HepG2 (cell line): ENCODE data around the gene WNK2. TPM values are rescaled to one million over a fixed set of nuclear protein-coding genes. Genes with fewer than 3 reads are reported as not detected.

Experiments used
- ATAC-seq: fragments of 200-7000 bp; cut with Tn5 transposase; 3 replicates; pipeline ENCODE4 v1.9.1; 2020; ENCODE audit warnings: mild to moderate bottlenecking, moderate library complexity
- BruUV-seq: library from RNA; stranded (reverse); fragments of 400-500 nt; replicated peaks from 2 replicates; lab custom pipeline; 2021; lab: Mats Ljungman, UMichigan
- CTCF ChIA-PET: fragments of 300-600 bp; formaldehyde crosslinking; extraction: SDS; loops from one replicate; lab custom pipeline; 2021; ENCODE audit warnings: low total read pairs, inconsistent platforms, low intra/inter-chr PET ratio; lab: Yijun Ruan, JAX
- POLR2A ChIA-PET: fragments of 350-600 bp; sonication (Branson Sonifier 250); formaldehyde crosslinking; loops from one replicate; lab custom pipeline; 2020; ENCODE audit warnings: antibody characterized with exemption, inconsistent platforms; lab: Yijun Ruan, JAX
- DNase-seq: peaks from one replicate; pipeline ENCODE4 v3.0.0-alpha.2; 2015; ENCODE audit warnings: low spot score
- FAIRE-seq: peaks from 3 replicates; lab custom pipeline; 2011; peaks lifted over from hg19 to GRCh38; lab: Jason Lieb, UNC
- H2AFZ ChIP-seq: one replicate; pipeline ENCODE4 v1.6.1; 2011; ENCODE audit warnings: low read length, inconsistent platforms
- H3K27ac ChIP-seq: fragments of 300-600 bp; 3 replicates; pipeline ENCODE4 v1.8.0; 2011; ENCODE audit warnings: mixed run types, mild to moderate bottlenecking, mixed read lengths, low read length, inconsistent platforms; ENCODE audit not compliant: insufficient read depth; ENCODE audit errors: extremely low read length
- H3K27me3 ChIP-seq, 2 experiments: fragments of 200-600 bp in 1 of 2; 2 replicates in 1 of 2; 3 replicates in 1 of 2; pipeline versions ENCODE4 v1.6.0 to v1.8.0; 2011; ENCODE audit warnings: low read length in 2 of 2, mild to moderate bottlenecking in 2 of 2, moderate library complexity in 2 of 2, inconsistent platforms in 1 of 2; ENCODE audit not compliant: insufficient read depth in 2 of 2, control insufficient read depth in 1 of 2
- H3K36me3 ChIP-seq, 2 experiments: fragments of 200-600 bp in 1 of 2; replicated peaks in 1 of 2; 2 replicates in 1 of 2; 3 replicates in 1 of 2; pipeline versions ENCODE4 v1.5.1 to v1.8.0; 2011; ENCODE audit warnings: low read length in 2 of 2, inconsistent platforms in 1 of 2; ENCODE audit not compliant: insufficient read depth in 2 of 2, control insufficient read depth in 1 of 2
- H3K4me1 ChIP-seq: 2 replicates; pipeline ENCODE4 v1.5.1; 2012; ENCODE audit warnings: low read length, inconsistent platforms; ENCODE audit not compliant: insufficient read depth
- H3K4me2 ChIP-seq: 2 replicates; pipeline ENCODE4 v1.6.0; 2011; ENCODE audit warnings: low read depth, low read length, inconsistent platforms
- H3K4me3 ChIP-seq, 3 experiments: fragments of 200-600 bp in 1 of 3; sonication (generic), shearing (Covaris generic) in 1 of 3; replicated peaks in 1 of 3; 2 replicates each; pipeline ENCODE4 v1.5.1; 2011 to 2016; ENCODE audit warnings: low read length in 3 of 3, inconsistent platforms in 2 of 3, low read depth in 2 of 3, mild to moderate bottlenecking in 2 of 3, control low read depth in 1 of 3, mixed read lengths in 1 of 3; ENCODE audit not compliant: insufficient read depth in 1 of 3
- H3K79me2 ChIP-seq: one replicate; pipeline ENCODE4 v1.6.1; 2011; ENCODE audit warnings: low read length, inconsistent platforms; ENCODE audit not compliant: insufficient read depth
- H3K9ac ChIP-seq: 2 replicates; pipeline ENCODE4 v1.6.0; 2011; ENCODE audit warnings: mild to moderate bottlenecking, low read depth, low read length, inconsistent platforms; ENCODE audit not compliant: insufficient read depth
- H3K9me3 ChIP-seq: 2 replicates; pipeline ENCODE4 v1.5.1; 2012; ENCODE audit warnings: mild to moderate bottlenecking, low read length
- H4K20me1 ChIP-seq: 2 replicates; pipeline ENCODE4 v1.6.0; 2011; ENCODE audit warnings: inconsistent platforms, mild to moderate bottlenecking, low read length, moderate library complexity; ENCODE audit not compliant: insufficient read depth
- BCL6 ChIP-seq: IDR thresholded peaks from 2 replicates; pipeline ENCODE4 v1.6.1; 2016; ENCODE audit warnings: missing genetic modification reagents, missing compliant biosample characterization
- BORCS8-MEF2B ChIP-seq: sonication (generic); formaldehyde crosslinking; IDR thresholded peaks from 2 replicates; pipeline ENCODE4 v1.8.0; 2022; ENCODE audit warnings: mild to moderate bottlenecking, missing genetic modification reagents
- NONO ChIP-seq, 2 experiments: fragments of 450-650 bp in 1 of 2; sonication (generic) in 1 of 2; formaldehyde crosslinking in 1 of 2; IDR thresholded peaks in 1 of 2; conservative IDR thresholded peaks in 1 of 2; 2 replicates each; pipeline versions ENCODE4 v1.6.1 to v1.8.0; 2017 to 2022; ENCODE audit warnings: mild to moderate bottlenecking in 1 of 2, missing genetic modification reagents in 1 of 2, moderate library complexity in 1 of 2
- POLR2G ChIP-seq: fragments of 200-400 bp; formaldehyde crosslinking; IDR thresholded peaks from 2 replicates; pipeline ENCODE4 v1.6.1; 2018; ENCODE audit warnings: mild to moderate bottlenecking, low read depth, low read length, moderate library complexity
- ZBTB8A ChIP-seq: sonication (generic); formaldehyde crosslinking; IDR thresholded peaks from 2 replicates; pipeline ENCODE4 v1.4.0; 2020; ENCODE audit warnings: mild to moderate bottlenecking, low read depth, missing genetic modification reagents, borderline replicate concordance
- ZNF10 ChIP-seq: sonication (generic); formaldehyde crosslinking; IDR thresholded peaks from 2 replicates; pipeline ENCODE4 v1.4.0; 2020; ENCODE audit warnings: mild to moderate bottlenecking, low read depth, missing genetic modification reagents, borderline replicate concordance
- ZNF207 ChIP-seq: fragments of 450-650 bp; IDR thresholded peaks from 2 replicates; pipeline ENCODE4 v1.6.1; 2016; ENCODE audit warnings: antibody characterized with exemption, borderline replicate concordance
- ZNF367 ChIP-seq: sonication (generic); formaldehyde crosslinking; IDR thresholded peaks from 2 replicates; pipeline ENCODE4 v1.4.0; 2020; ENCODE audit warnings: missing genetic modification reagents, borderline replicate concordance
- ZNF451 ChIP-seq: sonication (generic); formaldehyde crosslinking; IDR thresholded peaks from 2 replicates; pipeline ENCODE4 v1.5.0; 2020; ENCODE audit warnings: mild to moderate bottlenecking, missing genetic modification reagents
- WGBS: methylation state at CpG from one replicate; pipeline ENCODE4 v1.1.6; 2017; ENCODE audit warnings: low lambda C conversion rate; 5-methylcytosine and 5-hydroxymethylcytosine counted together
- in situ Hi-C: cut with HindIII; loops from 2 replicates; pipeline ENCODE4 v1.10.0; 2017; ENCODE audit warnings: low pct_unique_long_range_greater_than_20kb; ENCODE audit not compliant: extremely low pct_ligation_motif_present
- intact Hi-C: fragments of 100-400 bp; cut with micrococcal nuclease; formaldehyde crosslinking; loops from one replicate; pipeline ENCODE4 v1.10.0; 2022; ENCODE audit not compliant: unreplicated experiment
- polyA plus RNA-seq, 8 experiments: library from polyadenylated mRNA; depleted of rRNA in 3 of 8; stranded (reverse) in 7 of 8; unstranded in 1 of 8; fragments of >200 nt; fragmentation: Illumina TruSeq in 4 of 8; extraction: Trizol in 4 of 8; gene quantifications; 2 replicates each; pipeline versions ENCODE4 v1.2.1 to v1.2.3, GENCODE V29; 2011 to 2016; ENCODE audit warnings: low read depth in 4 of 8, missing spikeins in 1 of 8, mixed read lengths in 1 of 8; ENCODE audit not compliant: insufficient read depth in 1 of 8
- total RNA-seq, 5 experiments: library from RNA; depleted of rRNA; stranded (reverse); fragments of >200 nt; fragmentation: Illumina TruSeq; extraction: Trizol; gene quantifications; 2 replicates each; pipeline ENCODE4 v1.2.3, GENCODE V29; 2016; ENCODE audit warnings: low read depth in 1 of 5
- TF ChIP-seq, protein P1 (sequence below): IDR thresholded peaks from 2 replicates; pipeline ENCODE4 v1.6.1; 2016; ENCODE audit warnings: low read depth, missing genetic modification reagents, missing compliant biosample characterization
- TF ChIP-seq, protein P2 (sequence below): sonication (generic); formaldehyde crosslinking; IDR thresholded peaks from 2 replicates; pipeline ENCODE4 v1.5.0; 2020; ENCODE audit warnings: missing genetic modification reagents
- TF ChIP-seq, protein P3 (sequence below): sonication (generic); formaldehyde crosslinking; IDR thresholded peaks from 2 replicates; pipeline ENCODE4 v1.4.0; 2020; ENCODE audit warnings: mild to moderate bottlenecking, missing genetic modification reagents, borderline replicate concordance

WNK2 gene
- total and polyA plus RNA-seq, 2 of the 13 experiments (the other 11 are each of a cell fraction or from before 2014, with no cell fraction given): 10.5 to 12.0 TPM

DNA sequence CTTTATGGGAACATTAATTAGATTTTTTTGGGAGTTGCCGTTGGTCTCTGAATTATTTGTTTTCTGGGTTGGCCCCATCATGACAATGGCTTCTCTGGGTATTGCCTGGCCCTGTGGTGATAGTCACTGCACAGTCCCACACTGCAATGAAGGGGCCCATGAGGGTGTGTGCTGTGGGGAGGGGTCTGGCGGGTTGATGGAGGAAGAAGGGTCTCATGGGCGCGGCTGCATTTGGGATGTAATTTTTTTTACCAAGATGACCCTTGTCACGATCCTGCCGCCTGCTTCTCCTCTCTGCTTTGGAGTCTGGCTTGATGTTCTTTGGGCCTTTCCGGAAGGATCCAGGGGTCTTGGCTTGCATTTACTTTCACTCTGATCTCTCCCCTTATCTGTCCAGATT lies 44.1 kb downstream of the WNK2 start (continued):
- TF ChIP-seq, protein P1, sequence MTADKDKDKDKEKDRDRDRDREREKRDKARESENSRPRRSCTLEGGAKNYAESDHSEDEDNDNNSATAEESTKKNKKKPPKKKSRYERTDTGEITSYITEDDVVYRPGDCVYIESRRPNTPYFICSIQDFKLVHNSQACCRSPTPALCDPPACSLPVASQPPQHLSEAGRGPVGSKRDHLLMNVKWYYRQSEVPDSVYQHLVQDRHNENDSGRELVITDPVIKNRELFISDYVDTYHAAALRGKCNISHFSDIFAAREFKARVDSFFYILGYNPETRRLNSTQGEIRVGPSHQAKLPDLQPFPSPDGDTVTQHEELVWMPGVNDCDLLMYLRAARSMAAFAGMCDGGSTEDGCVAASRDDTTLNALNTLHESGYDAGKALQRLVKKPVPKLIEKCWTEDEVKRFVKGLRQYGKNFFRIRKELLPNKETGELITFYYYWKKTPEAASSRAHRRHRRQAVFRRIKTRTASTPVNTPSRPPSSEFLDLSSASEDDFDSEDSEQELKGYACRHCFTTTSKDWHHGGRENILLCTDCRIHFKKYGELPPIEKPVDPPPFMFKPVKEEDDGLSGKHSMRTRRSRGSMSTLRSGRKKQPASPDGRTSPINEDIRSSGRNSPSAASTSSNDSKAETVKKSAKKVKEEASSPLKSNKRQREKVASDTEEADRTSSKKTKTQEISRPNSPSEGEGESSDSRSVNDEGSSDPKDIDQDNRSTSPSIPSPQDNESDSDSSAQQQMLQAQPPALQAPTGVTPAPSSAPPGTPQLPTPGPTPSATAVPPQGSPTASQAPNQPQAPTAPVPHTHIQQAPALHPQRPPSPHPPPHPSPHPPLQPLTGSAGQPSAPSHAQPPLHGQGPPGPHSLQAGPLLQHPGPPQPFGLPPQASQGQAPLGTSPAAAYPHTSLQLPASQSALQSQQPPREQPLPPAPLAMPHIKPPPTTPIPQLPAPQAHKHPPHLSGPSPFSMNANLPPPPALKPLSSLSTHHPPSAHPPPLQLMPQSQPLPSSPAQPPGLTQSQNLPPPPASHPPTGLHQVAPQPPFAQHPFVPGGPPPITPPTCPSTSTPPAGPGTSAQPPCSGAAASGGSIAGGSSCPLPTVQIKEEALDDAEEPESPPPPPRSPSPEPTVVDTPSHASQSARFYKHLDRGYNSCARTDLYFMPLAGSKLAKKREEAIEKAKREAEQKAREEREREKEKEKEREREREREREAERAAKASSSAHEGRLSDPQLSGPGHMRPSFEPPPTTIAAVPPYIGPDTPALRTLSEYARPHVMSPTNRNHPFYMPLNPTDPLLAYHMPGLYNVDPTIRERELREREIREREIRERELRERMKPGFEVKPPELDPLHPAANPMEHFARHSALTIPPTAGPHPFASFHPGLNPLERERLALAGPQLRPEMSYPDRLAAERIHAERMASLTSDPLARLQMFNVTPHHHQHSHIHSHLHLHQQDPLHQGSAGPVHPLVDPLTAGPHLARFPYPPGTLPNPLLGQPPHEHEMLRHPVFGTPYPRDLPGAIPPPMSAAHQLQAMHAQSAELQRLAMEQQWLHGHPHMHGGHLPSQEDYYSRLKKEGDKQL: no peak

DNA sequence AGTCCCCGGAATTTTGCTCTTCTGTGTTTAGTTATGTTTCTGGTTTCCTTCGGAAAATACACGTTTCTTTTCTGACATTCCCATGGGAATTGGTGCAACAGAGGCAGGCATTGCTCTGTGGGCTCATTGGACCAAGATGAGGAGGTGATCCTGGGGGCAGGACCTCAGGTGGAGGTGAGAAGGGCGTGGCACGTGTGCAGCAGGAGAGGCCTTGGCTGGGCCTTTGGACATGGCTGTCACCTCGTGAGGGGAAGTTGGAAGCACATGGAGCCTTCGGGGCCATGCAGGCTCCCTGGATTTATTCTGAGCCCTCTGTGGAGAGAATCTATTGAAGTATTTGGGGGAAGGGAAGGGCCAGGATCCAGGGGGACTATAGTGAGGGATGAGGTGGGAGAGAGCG lies 44.5 kb downstream of the WNK2 start:
- peaks cover 38% of the 10 kb centered on the region for H3K79me2 ChIP-seq
- no TSS peak for BruUV-seq
- peaks cover 13% of the 10 kb centered on the region; the same call in 1 of the 2 replicates for H4K20me1 ChIP-seq
- POLR2A ChIA-PET: no interaction called here
- no peak overlapping the region for H3K9ac ChIP-seq
- no peak for DNase-seq
- FAIRE-seq: no peak
- no peak for ATAC-seq
- H2AFZ ChIP-seq: no peak overlapping the region
- H3K36me3 ChIP-seq: peaks cover 10 to 34% of the 10 kb centered on the region in 2 experiments
- H3K4me1 ChIP-seq: peaks cover 18% of the 10 kb centered on the region
- in situ Hi-C loops: no loop called here
- no peak overlapping the region for H3K4me2 ChIP-seq
- H3K27ac ChIP-seq: no peak overlapping the region
- H3K9me3 ChIP-seq: no peaks in the 10 kb centered on the region
- no peak overlapping the region for H3K4me3 ChIP-seq
- intact Hi-C loops: no loop called here
- H3K27me3 ChIP-seq: no peaks in the 10 kb centered on the region
- CTCF ChIA-PET: no interaction called here
- 91% methylated on average over 8 of the region's 8 CpGs for WGBS
- TF ChIP-seq NONO (IDR thresholded peaks at IDR 0.05) (no peak), NONO (CRISPR knock-in tag; conservative IDR thresholded peaks at IDR 0.05) (no peak), ZNF10 (no peak), ZNF451 (CRISPR knock-in tag) (no peak), ZNF367 (no peak), ZNF207 (no peak), ZBTB8A (CRISPR knock-in tag) (no peak), BORCS8-MEF2B (CRISPR knock-in tag) (no peak), POLR2G (no peak), BCL6 (CRISPR knock-in tag) (no peak)
- TF ChIP-seq, protein P2, sequence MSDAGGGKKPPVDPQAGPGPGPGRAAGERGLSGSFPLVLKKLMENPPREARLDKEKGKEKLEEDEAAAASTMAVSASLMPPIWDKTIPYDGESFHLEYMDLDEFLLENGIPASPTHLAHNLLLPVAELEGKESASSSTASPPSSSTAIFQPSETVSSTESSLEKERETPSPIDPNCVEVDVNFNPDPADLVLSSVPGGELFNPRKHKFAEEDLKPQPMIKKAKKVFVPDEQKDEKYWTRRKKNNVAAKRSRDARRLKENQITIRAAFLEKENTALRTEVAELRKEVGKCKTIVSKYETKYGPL (CRISPR knock-in tag): no peak
- TF ChIP-seq, protein P3, sequence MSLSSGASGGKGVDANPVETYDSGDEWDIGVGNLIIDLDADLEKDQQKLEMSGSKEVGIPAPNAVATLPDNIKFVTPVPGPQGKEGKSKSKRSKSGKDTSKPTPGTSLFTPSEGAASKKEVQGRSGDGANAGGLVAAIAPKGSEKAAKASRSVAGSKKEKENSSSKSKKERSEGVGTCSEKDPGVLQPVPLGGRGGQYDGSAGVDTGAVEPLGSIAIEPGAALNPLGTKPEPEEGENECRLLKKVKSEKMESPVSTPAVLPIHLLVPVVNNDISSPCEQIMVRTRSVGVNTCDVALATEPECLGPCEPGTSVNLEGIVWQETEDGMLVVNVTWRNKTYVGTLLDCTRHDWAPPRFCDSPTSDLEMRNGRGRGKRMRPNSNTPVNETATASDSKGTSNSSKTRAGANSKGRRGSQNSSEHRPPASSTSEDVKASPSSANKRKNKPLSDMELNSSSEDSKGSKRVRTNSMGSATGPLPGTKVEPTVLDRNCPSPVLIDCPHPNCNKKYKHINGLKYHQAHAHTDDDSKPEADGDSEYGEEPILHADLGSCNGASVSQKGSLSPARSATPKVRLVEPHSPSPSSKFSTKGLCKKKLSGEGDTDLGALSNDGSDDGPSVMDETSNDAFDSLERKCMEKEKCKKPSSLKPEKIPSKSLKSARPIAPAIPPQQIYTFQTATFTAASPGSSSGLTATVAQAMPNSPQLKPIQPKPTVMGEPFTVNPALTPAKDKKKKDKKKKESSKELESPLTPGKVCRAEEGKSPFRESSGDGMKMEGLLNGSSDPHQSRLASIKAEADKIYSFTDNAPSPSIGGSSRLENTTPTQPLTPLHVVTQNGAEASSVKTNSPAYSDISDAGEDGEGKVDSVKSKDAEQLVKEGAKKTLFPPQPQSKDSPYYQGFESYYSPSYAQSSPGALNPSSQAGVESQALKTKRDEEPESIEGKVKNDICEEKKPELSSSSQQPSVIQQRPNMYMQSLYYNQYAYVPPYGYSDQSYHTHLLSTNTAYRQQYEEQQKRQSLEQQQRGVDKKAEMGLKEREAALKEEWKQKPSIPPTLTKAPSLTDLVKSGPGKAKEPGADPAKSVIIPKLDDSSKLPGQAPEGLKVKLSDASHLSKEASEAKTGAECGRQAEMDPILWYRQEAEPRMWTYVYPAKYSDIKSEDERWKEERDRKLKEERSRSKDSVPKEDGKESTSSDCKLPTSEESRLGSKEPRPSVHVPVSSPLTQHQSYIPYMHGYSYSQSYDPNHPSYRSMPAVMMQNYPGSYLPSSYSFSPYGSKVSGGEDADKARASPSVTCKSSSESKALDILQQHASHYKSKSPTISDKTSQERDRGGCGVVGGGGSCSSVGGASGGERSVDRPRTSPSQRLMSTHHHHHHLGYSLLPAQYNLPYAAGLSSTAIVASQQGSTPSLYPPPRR: no peak
